ENCODE measurements around the gene PIK3C3.

PIK3C3 gene

GRCh38 chr18:42131066-42131929 lies 176.3 kb downstream of the PIK3C3 start:
- no peak for DNase-seq (ENCODE audit: low read depth)

- DNase-seq (ENCODE audit: low read depth), result no peak
Measured at GRCh38 chr18:42131930-42132244, 176.9 kb downstream of the PIK3C3 start.

Data from activated T-cell treated with anti-CD3 and anti-CD28 coated beads for 24 hours (primary cell).